ENCODE measurements around the gene DHX16. TPM values are rescaled to one million over a fixed set of nuclear protein-coding genes. Genes with fewer than 3 reads are reported as not detected.

The DHX16 gene
- total and polyA plus RNA-seq, 2 of the 4 experiments (the other 2 are of a cell fraction): 47.9 to 48.4 TPM

DNA sequence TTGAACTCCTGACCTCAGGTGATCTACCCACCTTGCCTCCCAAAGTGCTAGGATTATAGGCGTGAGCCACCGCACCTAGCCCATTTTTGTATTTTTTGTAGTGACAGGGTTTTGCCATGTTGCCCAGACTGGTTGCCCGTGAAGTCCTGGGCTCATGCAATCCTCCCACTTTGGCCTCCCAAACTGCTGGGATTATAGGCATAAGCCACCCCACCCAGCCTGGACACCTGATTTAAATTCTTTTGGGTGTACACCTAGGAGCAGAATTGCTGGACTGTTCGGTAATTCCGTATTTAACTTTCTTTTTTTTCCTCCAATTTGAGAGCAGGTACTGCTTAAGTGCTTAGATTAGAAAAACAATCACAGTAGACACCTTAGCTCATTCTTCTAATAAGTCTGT is 23.6 kb upstream of the DHX16 start:
- Histone ChIP-seq H2BK20ac (ENCODE audit: low read depth, low read length) (no peak overlapping the region), H3K27ac (ENCODE audit: insufficient read depth, low read length) (no peak overlapping the region), H3K56ac (ENCODE audit: extremely low read depth, insufficient read depth, low read length) (no peak overlapping the region), H3K79me1 (ENCODE audit: low read depth in 1 of 2, low read length in 2 of 2) (peaks cover 0 to 3% of the 10 kb centered on the region in 2 experiments; a peak in 1 of 4 replicates), H2BK5ac (ENCODE audit: low read depth, low read length, poor library complexity, severe bottlenecking) (no peak overlapping the region), H2AFZ (replicated peaks; ENCODE audit: low read length, poor library complexity) (no peak overlapping the region), H3K4me1 (ENCODE audit: control insufficient read depth, insufficient read depth, low read length) (peaks cover 5% of the 10 kb centered on the region; the same call in 1 of the 2 replicates), H3K4me3 (ENCODE audit: insufficient read depth, low read depth, low read length) (no peak overlapping the region), H3K9ac (ENCODE audit: low read depth, low read length) (no peak overlapping the region), H3K9me3 (ENCODE audit: control insufficient read depth, insufficient read depth, low read length) (no peaks in the 10 kb centered on the region), H3K23ac (ENCODE audit: low read depth, low read length) (no peak overlapping the region), H2BK120ac (ENCODE audit: low read depth, low read length) (0 out of 2 replicates have a peak overlapping the region, but pooled peaks have one; percentile 3), H4K20me1 (ENCODE audit: insufficient read depth, low read length) (no peaks in the 10 kb centered on the region), H4K8ac (ENCODE audit: low read depth in 2 of 2, low read length in 2 of 2) (no peak overlapping the region), H3K36me3 (ENCODE audit: control insufficient read depth, insufficient read depth, low read length) (peaks cover 5% of the 10 kb centered on the region), H2BK15ac (ENCODE audit: low read depth, low read length) (no peak overlapping the region), H3K18ac (ENCODE audit: low read depth, low read length) (no peak overlapping the region), H3K9me1 (ENCODE audit: insufficient read depth, low read length) (0 out of 2 replicates have a peak, but pooled peaks cover 2% of the 10 kb centered on the region), H3K4ac (ENCODE audit: low read depth, low read length) (no peak overlapping the region), H3K27me3 (ENCODE audit: control insufficient read depth, insufficient read depth, low read length) (no peaks in the 10 kb centered on the region), H3K14ac (replicated peaks; ENCODE audit: low read depth, low read length) (no peak overlapping the region), H4K91ac (ENCODE audit: insufficient read depth, low read depth, low read length) (no peak overlapping the region), H2AK5ac (ENCODE audit: low read depth, low read length) (peak overlapping the region; percentile 8; the same call in 1 of the 2 replicates), H4K5ac (ENCODE audit: low read depth, low read length) (no peak overlapping the region), H2AK9ac (replicated peaks; ENCODE audit: low read depth, low read length, poor library complexity) (no peak overlapping the region), H3K4me2 (ENCODE audit: low read depth, low read length) (no peak overlapping the region)
- no TSS peak for BruUV-seq (replicated peaks)
- intact Hi-C loops (cut with micrococcal nuclease) (no loop called here), dilution Hi-C loops (cut with HindIII; ENCODE audit: low sequenced_read_pairs, unreplicated experiment) (no loop called here), in situ Hi-C loops (cut with MboI; ENCODE audit: low sequenced_read_pairs) (no loop called here)
- DNase-seq: no peak
- no peak for ATAC-seq (ENCODE audit: low read depth)
- CTCF ChIA-PET: no interaction called here
- TF ChIP-seq CTCF (conservative IDR thresholded peaks at IDR 0.05; ENCODE audit: low read depth, low read length): no peak
- no peak for TF ChIP-seq RCOR1 (IDR thresholded peaks at IDR 0.05; ENCODE audit: insufficient replicate concordance, low read length)
- TF ChIP-seq MAZ (IDR thresholded peaks at IDR 0.05; ENCODE audit: borderline replicate concordance, low read depth, low read length): no peak
- no peak for TF ChIP-seq POLR2A (IDR thresholded peaks at IDR 0.05; ENCODE audit: low read depth, low read length)
- no peak for TF ChIP-seq FOS (IDR thresholded peaks at IDR 0.05; ENCODE audit: low read depth, low read length)
- no peak for TF ChIP-seq NFE2L2 (IDR thresholded peaks at IDR 0.05; ENCODE audit: low read depth, low read length)
- TF ChIP-seq MXI1 (IDR thresholded peaks at IDR 0.05; ENCODE audit: borderline replicate concordance, low read depth, low read length): no peak
- TF ChIP-seq CEBPB (IDR thresholded peaks at IDR 0.05; ENCODE audit: low read depth, low read length): no peak
- no peak for TF ChIP-seq BHLHE40 (IDR thresholded peaks at IDR 0.05; ENCODE audit: low read depth, low read length)
- TF ChIP-seq USF2 (IDR thresholded peaks at IDR 0.05; ENCODE audit: low read depth, low read length): no peak
- POLR2A ChIA-PET (ENCODE audit: unreplicated experiment): no interaction called here
- WGBS, 2 experiments (ENCODE audit: extremely low coverage in 2 of 2, insufficient read length in 1 of 2): no CpG with 5 or more reads among the region's 5 CpGs

Measured in IMR-90 (cell line).